NCI-H446 treated with DMSO at 0.1 percent for 48 hours (cell line): ENCODE data around the gene YPEL1.
"Not testable (repeated sequence)": the region's sequence is repeated elsewhere in the genome, so short reads cannot be mapped to it uniquely, and the experiment has no call there.

ENCODE experiments used
- DNase-seq: peaks from one replicate; lab custom pipeline; 2025; lab: John Stamatoyannopoulos, UW

Gene YPEL1

DNA sequence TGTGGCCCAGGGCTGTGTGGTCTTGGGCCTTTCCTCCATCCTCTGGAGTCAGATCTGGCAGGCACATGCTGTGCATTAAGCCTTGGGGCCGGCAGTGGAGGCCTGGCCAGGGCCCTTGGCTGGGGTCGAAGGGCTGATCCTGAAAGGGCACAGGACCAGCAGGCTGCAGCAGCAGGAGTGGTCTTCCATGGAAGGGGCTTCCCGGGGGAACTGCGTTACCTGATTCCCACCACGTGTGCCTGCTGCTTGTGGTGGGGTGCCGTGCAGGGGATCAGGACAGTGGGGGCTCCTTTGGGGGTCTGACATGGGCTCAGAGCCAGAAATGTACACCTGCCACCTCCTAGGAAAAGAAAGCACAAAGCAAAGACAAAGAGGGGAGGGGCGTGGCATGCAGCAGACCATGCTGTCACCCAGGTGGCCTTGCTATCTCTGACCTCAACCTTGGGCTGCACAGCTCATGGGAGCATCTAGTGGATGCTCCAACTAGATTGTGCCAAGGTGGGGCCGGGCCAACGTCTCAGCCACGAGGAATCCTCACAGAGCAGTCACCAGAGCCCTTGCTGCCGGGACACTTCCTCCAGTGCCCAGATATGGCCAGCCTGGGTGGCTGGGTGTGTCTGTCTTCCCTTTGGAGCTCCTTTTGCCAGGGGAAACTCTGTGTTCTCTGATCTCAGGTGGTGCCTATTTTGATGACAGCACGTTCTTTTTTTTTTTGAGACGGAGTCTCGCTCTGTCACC, 17.9 kb upstream of the YPEL1 start:
- no peak for DNase-seq

DNA sequence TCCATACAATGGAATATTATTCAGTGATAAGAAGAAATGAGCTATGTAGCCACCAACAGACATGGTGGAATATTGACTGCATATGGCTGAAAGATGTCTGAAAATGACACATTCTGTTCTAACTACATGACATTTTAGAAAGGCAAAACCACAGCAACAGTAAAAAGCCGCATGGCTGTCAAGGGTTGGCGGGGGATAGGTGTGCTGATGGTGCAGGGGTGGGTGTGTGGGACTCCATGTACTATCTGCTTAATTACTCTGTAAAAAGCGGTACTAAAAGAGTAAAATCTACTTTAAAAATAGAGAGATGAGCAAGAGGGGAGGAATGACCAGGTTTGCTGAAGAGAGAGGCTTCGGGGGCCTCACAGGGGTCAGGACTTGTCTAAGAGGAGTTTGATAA, 16.7 kb upstream of the YPEL1 start:
- no peak for DNase-seq

DNA sequence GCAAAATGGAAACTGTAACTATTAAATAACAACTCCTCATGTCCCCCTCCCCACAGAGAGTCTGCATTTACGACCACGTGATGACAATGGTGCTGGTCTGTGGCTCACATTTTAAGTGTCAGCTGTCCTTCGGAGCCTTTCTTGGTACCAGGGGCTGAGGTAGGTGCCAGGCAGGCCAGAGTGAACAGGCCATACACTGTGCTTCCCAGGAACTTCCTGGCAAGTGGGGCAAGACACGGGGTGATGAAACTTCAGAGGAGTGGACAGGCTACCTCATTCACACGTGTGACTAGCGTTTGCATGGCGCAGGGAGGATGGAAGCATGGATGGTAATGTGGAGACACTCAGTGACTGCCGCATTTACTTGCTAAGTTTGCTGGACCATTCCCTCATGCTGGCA, 10.4 kb upstream of the YPEL1 start:
- no peak for DNase-seq

DNA sequence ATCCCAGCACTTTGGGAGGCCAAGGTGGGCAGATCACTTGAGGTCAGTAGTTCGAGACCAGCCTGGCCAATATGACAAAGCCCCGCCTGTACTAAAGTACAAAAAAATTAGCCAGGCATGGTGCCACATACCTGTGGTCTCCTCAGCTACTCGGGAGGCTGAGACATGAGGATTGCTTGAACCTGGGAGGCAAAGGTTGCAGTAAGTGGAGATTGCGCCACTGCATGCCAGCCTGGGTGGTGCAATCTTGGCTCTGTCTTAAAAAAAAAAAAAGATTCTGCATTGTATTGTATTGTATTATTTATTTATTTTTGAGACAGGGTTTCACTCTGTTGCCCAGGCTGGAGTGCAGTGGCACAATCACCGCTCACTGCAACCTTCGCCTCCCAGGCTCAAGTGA, 9.3 kb upstream of the YPEL1 start:
- DNase-seq = not testable (repeated sequence)

DNA sequence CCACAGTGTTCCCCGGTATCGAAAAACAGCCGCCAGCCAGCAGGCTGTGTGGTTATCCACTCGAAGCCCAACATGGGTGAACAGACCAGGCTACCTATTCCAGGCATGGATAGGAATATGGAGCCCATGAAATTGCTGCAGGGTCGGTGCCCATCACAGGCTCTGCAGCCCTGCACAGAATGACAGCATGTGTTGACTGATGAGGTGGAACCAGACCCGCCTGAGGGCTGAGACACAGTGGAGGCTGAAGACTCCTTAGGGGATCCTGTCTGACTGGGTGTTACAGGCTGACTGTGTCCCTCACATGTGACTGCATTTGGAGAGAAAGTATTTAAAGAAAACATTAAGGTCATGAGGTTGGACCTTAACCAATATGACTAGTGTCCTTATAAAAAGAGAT, 6.2 kb upstream of the YPEL1 start:
- DNase-seq = no peak

DNA sequence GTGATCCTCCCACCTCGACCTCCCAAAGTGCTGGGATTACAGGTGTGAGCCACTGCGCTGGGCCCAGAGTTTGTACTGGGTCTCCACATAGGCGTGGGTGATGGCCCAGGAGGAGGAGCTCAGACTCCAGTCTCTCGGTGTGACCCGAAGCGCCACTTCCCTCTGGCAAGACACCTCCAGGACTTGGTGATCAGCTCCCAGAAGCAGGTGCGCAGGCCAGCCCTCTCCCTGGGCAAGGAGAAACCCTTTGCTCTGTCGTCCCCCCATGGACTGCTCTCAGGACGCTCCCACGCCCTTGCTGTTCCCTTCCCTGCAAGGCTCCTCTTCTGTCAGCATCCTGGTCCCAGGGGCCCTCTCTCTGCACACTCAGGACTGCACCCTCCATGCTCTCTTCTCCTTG, 5.5 kb upstream of the YPEL1 start:
- no peak for DNase-seq

DNA sequence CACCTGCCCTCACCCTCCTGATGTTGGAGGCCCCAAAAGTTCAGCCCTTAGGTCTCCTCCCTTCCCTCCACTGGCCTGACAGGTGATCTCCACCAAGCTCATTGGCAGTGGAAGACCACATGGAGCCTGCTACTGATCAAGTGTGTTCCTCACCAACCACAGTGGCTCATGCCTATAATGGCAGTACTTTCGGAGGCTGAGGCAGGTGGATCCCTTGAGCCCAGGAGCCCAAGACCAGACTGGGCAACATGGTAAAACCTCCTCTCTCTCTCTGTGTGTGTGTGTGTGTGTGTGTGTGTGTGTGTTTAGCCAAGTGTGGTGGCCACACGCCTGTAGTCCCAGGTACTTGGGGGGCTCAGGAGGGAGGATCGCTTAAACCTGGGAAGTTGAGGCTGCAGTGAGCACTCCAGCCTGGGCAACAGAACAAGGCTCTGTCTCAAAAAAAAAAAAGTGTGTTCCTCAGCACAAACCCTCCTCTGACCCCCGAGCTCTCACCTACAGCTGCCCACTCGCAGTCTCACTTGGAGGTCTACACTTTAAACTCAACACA, 4.3 kb upstream of the YPEL1 start:
- no peak for DNase-seq

DNA sequence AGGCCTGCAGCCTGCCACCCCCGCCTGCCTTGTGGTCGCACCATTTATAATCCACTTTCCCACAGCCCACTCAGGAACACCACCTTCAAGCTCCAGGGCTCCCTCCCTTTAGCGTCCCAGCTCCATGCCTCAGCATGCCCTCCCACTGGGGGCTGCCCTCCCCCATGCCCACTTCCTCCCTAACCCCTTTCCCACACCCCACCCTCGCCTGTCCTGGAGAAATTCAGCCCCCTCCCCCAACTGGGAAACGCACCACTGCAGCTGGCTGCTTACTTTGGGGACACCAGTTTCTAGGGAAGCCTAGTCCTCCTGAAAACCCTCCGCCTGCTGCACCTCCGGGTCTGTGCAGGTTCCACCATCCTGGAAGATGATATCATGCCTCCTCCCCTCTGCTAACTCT, 3.4 kb upstream of the YPEL1 start:
- no peak for DNase-seq

DNA sequence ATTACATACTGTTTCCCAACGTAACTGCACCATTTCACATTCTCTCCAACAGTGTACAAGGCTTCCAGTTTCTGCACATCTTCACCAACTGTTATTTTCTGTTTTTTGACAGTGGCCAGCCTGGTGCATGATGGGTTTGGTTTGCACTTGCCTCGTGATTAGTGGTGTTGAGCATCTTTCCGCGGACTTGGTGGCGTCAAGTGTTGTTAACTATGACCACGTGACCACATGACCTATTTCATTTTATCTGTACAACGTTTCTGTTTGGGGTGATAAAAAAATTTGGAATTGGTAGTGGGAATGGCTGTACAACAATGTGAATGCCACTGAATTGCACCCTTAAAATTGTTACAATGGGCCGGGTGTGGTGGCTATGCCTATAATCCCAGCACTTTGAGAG, 2.5 kb upstream of the YPEL1 start:
- no peak for DNase-seq

DNA sequence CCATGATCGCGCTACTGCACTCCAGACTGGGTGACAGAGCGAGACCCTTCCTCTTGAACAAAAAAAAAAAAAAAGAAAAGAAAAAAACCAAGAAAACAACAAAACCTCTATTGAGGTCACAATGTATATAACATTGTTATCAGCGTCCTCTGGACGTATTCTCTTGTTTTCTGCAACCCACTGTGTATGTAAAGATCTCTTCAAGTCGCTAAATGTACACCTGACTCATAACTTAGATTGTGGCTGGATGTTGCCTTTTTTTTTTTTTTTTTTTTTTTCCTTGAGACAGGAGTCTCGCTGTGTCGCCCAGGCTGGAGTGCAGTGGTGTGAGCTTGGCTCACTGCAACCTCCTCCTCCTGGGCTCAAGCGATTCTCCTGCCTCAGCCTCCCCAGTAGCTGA, 1.4 kb upstream of the YPEL1 start:
- no peak for DNase-seq

DNA sequence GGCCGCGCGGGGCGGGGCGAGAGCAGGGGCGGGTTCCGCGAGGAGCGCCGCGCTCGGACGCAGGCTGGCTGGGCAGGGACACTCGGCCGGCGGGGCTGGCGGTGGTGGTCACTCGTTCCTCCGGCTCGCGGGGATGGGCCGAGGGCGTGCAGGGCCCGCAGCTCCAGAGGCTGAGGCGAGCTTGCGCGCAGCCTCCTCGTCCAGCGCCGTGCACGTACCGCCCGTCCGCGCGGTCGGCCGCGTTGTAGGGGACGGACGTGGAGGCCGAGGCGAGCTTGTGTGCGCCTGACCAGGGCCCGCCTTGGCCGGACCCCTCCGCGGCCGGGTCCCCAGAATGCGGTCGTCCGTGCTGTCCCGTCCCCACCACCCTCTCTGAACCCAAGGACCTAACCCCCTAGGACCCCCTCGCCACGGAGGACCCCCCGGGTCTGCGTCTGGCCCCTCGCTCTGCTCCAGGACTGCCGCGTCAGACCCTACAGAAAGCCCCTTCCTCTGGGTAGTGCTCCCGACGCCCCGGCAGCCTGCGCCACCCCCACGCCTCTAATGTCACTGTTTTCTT, 569 bp upstream of the YPEL1 start:
- DNase-seq = no peak

DNA sequence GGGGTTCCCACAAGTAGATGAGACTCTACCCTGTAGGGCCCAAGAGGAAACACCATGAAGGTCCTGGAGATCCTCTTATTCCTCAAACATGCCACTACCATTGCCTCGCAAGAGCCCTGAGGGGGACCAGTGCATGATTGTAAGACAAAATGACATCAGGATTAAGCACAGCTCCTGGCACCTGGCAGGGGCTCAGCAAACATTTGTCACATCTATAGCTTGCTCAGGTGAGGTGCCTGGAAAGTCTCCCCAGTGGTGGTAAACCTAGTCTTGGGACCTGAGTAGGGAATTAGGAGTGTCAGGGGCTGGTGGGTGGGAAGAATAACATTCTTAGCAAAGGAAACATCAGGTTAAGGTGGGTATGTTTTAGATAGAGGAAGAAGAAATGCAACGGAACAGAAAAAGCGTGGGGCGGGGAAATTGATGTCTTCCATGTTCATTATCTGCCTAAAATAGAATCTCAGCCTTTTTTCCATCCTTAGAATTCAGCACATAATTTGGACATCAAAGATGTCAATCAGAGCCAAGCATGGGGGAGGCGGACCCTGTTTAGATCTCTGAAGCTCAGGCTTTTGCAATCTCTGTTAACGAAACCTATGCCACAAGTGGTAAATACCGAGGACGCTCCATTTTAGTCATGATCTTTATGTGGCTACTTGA, 924 bp downstream of the YPEL1 start:
- DNase-seq = no peak

DNA sequence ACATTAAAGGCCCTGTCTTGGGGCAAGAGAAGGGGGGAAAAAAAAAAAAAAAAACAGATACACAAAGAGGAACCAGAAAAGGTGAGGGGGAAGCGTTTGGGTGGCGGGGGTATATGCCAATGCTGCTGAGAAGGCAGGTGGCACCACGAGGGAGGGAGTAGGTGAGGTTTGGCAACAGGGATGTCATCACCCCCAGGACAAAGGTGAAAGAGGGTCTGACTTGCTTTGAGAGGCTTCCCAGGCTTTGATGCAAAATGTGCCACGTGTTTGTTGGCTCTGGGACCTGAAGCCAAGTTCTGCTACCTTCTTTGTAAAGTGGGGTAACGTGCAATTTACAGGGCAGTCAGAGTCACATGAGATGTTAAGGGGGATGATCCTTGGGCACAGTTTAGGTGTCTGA, 4.1 kb downstream of the YPEL1 start:
- no peak for DNase-seq

DNA sequence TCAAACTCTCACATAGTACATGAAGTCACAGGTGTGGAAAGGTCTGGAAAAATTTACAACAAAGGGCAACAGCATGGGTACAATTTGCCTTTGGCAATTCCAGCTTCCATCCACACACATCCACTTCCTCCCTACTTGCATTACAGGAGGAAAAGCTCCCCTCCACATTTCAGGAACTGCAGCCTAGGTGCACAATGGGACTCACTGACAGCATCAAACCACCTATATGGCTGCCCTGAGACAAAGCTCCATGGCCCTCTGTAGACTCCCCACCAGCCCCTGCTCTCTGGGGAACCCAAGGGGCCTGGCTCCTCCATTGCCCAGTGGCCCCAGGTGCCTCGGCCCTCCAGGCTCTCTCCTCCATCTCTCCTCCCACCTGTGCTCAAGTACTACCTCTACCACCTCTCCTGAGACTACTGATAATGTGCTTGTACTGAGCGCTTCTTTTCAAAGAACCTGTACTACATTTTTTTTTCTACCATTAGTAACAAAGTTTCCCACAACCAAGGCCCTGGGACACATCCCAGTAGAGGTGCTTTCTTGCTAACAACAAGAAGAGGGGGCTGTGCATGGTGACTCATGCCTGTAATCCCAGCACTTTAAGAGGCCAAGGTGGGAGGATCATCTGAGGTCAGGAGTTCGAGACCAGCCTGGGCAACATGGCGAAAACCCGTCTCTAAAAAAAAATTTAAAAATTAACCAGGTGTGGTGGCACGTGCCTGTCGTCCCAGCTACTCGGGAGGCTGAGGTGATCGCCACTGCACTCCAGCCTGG, 4.9 kb downstream of the YPEL1 start:
- DNase-seq = no peak

DNA sequence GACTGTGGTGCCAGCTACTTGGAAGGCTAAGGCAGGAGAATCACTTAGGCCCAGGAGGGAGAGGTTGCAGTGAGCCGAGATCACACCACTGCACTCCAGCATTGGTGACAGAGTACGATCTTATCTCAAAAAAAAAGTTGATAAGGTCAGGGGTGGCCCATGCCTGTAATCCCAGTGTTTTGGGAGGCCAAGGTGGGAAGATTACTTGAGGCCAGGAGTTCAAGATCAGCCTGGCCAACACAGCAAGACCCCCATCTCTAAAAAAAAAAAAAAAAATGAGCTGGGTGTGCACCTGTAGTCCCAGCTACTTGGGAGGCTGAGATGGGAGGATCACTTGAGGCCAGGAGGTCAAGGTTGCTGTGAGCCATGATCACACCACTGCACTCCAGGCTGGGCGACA, 6.4 kb downstream of the YPEL1 start:
- DNase-seq = not testable (repeated sequence)

DNA sequence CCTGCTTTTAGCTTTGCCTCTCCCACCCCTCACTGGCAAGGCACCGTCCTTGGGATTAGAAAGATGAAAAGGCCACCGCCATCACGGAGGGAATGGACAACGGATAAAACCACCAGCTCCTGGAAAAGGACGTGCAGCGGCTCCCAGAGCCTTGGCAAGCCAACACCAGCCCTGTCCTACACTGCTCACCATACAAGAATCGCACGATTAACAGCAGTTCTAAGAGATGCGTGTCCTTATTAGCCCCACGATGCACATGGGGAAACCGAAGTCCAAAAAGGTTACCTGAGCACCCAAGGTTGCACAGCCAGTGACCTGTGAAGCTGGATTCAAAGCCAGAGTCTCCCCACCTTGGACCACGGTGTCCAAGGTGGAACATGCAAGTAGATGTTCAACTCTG, 7.3 kb downstream of the YPEL1 start:
- no peak for DNase-seq

DNA sequence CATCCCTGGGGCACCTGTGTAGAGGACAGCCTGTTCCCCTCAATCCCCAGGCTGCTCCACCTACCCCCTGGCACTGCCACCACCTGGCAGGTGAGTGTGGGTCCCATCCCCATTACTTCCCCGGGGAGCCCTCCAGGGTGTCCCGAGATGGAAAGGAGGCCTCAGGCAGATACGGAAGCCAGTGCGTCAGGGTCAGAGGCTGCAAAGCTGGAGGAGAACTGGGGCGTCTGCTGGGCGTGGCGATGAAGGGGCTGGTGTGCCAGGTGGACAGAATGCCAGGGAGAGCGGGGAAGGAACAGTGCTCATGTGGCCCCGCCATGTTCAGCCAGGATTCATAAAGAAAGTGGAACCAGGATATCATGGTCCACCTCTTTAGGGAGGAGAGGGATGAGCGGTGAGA, 7.8 kb downstream of the YPEL1 start:
- no peak for DNase-seq

DNA sequence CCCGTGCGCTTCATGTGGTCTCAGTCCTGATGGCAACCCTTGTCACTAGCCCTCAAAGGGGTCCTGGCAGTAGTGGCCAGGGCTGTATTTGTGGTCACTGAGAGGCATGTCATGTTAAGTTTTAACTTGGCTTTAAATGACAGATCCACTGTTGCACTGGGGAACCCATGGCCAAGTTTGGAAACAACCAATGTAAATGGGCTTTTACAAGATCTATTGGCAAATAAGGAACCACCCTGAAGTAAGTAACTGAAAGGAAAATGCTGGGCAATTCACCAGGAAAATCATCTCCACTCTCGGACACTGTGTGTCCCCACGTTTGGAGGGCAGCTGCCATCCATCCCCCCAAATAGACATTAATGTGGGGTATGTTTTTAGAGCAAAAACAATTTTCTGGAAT, 8.4 kb downstream of the YPEL1 start:
- no peak for DNase-seq

DNA sequence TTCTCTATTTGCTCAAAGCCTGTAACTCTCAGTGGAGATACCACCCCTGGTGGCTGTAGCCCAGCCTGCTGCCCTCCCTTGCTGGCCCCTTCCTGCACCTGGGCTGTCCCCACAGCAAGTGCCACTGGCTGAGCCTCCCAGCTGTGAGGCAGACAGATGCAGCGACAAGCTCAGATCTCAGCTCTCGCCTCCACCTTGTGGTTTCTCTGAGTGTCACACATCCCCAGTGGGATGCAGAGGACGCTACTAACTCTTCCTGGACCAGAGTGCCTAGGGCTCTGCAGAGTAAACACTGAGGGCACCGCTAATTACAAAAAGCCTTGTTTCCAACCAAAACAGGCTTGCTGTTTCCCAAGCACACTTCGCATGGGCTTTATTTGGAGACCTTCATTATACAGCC, 8.9 kb downstream of the YPEL1 start:
- DNase-seq = no peak

DNA sequence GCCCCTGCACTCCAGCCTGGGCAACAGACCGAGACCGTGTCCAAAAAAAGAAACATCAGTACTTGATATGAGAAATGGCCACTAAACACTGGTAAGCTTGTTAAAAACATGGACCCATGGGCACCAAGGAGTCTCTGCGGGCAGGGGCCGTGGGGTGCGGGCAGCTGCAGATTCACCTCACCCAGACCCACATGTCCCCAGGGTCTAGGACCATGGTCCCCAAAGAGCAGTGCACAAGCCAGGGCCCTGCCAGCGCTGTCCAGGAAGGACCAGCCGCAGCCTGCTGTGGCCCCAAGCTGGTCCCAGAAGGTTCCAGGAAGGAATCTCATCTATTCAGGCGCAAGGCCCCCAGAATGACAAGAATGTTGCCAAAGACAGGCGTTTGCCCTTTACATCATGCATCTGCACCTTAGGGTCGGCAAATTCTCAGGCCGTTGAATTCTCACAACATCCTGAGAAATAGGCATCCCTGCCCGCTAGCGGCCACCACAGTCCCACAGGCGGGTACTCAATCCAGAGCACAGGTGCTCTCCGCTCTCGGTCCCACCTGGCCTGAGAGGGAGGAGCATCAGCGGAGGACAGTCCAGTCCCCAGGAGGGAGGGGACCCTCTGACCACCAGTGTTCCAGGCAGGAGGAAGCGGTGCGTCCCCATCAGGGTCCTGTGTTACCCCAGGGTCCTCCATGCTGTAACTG, 9.5 kb downstream of the YPEL1 start:
- DNase-seq = no peak

DNA sequence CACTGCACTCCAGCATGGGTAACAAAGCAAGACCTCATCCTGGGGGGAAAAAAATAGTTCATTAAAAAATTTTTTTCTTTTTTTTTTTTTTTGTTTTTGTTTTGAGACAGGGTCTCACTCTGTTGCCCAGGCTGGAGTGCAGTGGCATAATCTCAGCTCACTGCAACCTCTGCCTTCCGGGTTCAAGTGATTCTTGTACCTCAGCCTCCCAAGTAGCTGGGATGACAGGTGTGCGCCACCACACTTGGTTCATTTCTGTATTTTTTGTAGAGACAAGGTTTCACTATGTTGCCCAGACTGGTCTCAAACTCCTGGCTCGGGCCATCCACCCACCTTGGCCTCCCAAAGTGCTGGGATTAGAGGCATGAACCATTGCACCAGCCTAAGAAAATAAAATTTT, 11.1 kb downstream of the YPEL1 start:
- not testable (repeated sequence) for DNase-seq
